Neuron (in vitro differentiated cells): ENCODE measurements around the gene PBX4.
"Not testable (repeated sequence)": the region's sequence is repeated elsewhere in the genome, so short reads cannot be mapped to it uniquely, and the experiment has no call there.

Source experiments
- H2AFZ ChIP-seq: one replicate; pipeline ENCODE4 v1.6.1; 2013; ENCODE audit warnings: low read depth, mild to moderate bottlenecking, inconsistent platforms, low read length, moderate library complexity
- H3K27me3 ChIP-seq: one replicate; pipeline ENCODE4 v1.6.1; 2013; ENCODE audit warnings: low read length; ENCODE audit not compliant: insufficient read depth
- H3K36me3 ChIP-seq: one replicate; pipeline ENCODE4 v1.6.1; 2013; ENCODE audit warnings: low read length; ENCODE audit not compliant: insufficient read depth
- H3K4me1 ChIP-seq: one replicate; pipeline ENCODE4 v1.6.1; 2013; ENCODE audit warnings: low read length; ENCODE audit not compliant: insufficient read depth
- H3K4me3 ChIP-seq: 2 replicates; pipeline ENCODE4 v1.5.1; 2013; ENCODE audit warnings: mild to moderate bottlenecking, low read length, moderate library complexity
- H3K9me3 ChIP-seq: one replicate; pipeline ENCODE4 v1.6.1; 2013; ENCODE audit warnings: low read length

The PBX4 gene

GRCh38 chr19:19602136-19602712 lies 16.3 kb downstream of the PBX4 start:
- Histone ChIP-seq H3K27me3 (no peaks in the 10 kb centered on the region), H3K4me1 (peaks cover 4% of the 10 kb centered on the region), H3K9me3 (no peaks in the 10 kb centered on the region), H2AFZ (no peak overlapping the region), H3K4me3 (no peak overlapping the region), H3K36me3 (peaks cover 9% of the 10 kb centered on the region)

GRCh38 chr19:19600793-19601330 lies 17.6 kb downstream of the PBX4 start:
- H3K4me3 ChIP-seq: no peak overlapping the region
- H2AFZ ChIP-seq: no peak overlapping the region
- H3K9me3 ChIP-seq: no peaks in the 10 kb centered on the region
- H3K4me1 ChIP-seq: peaks cover 4% of the 10 kb centered on the region
- H3K27me3 ChIP-seq: no peaks in the 10 kb centered on the region
- H3K36me3 ChIP-seq: peaks cover 10% of the 10 kb centered on the region

GRCh38 chr19:19598728-19599451 lies 19.6 kb downstream of the PBX4 start:
- not testable (repeated sequence) for H3K4me1 ChIP-seq, H2AFZ ChIP-seq, H3K9me3 ChIP-seq, H3K27me3 ChIP-seq, H3K4me3 ChIP-seq
- H3K36me3 ChIP-seq: peaks cover 15% of the 10 kb centered on the region

GRCh38 chr19:19597809-19598306 lies 20.6 kb downstream of the PBX4 start:
- peaks cover 4% of the 10 kb centered on the region for H3K4me1 ChIP-seq
- H3K27me3 ChIP-seq: no peaks in the 10 kb centered on the region
- H2AFZ ChIP-seq: no peak overlapping the region
- H3K9me3 ChIP-seq: peaks cover 8% of the 10 kb centered on the region
- peaks cover 21% of the 10 kb centered on the region for H3K36me3 ChIP-seq
- no peak overlapping the region for H3K4me3 ChIP-seq

GRCh38 chr19:19595171-19595701 lies 23.3 kb downstream of the PBX4 start:
- H3K9me3 ChIP-seq: peaks cover 8% of the 10 kb centered on the region
- no peak overlapping the region for H2AFZ ChIP-seq
- no peaks in the 10 kb centered on the region for H3K27me3 ChIP-seq
- no peak overlapping the region for H3K4me3 ChIP-seq
- H3K36me3 ChIP-seq: peaks cover 29% of the 10 kb centered on the region
- peaks cover 8% of the 10 kb centered on the region for H3K4me1 ChIP-seq

GRCh38 chr19:19594381-19594780 lies 24.1 kb downstream of the PBX4 start:
- Histone ChIP-seq H3K27me3 (no peaks in the 10 kb centered on the region), H3K36me3 (peaks cover 29% of the 10 kb centered on the region), H3K4me1 (peaks cover 8% of the 10 kb centered on the region), H2AFZ (no peak overlapping the region), H3K9me3 (peaks cover 8% of the 10 kb centered on the region), H3K4me3 (no peak overlapping the region)

- Histone ChIP-seq H3K36me3 (peaks cover 25% of the 10 kb centered on the region), H3K27me3 (no peaks in the 10 kb centered on the region), H3K4me3 (no peak overlapping the region), H3K4me1 (peaks cover 8% of the 10 kb centered on the region), H3K9me3 (peaks cover 8% of the 10 kb centered on the region), H2AFZ (no peak overlapping the region)
Measured at GRCh38 chr19:19592690-19593089, 25.8 kb downstream of the PBX4 start.

GRCh38 chr19:19591133-19591825 lies 27.2 kb downstream of the PBX4 start:
- peaks cover 8% of the 10 kb centered on the region for H3K4me1 ChIP-seq
- H3K36me3 ChIP-seq: peaks cover 19% of the 10 kb centered on the region
- no peak overlapping the region for H2AFZ ChIP-seq
- H3K4me3 ChIP-seq: no peak overlapping the region
- peaks cover 8% of the 10 kb centered on the region for H3K9me3 ChIP-seq
- no peaks in the 10 kb centered on the region for H3K27me3 ChIP-seq

GRCh38 chr19:19588546-19588945 lies 29.9 kb downstream of the PBX4 start:
- H3K4me1 ChIP-seq: peaks cover 8% of the 10 kb centered on the region
- H3K27me3 ChIP-seq: no peaks in the 10 kb centered on the region

GRCh38 chr19:19587771-19588170 lies 30.7 kb downstream of the PBX4 start:
- H3K36me3 ChIP-seq: peaks cover 7% of the 10 kb centered on the region
- H3K27me3 ChIP-seq: no peaks in the 10 kb centered on the region
- H3K9me3 ChIP-seq: no peaks in the 10 kb centered on the region
- H3K4me3 ChIP-seq: no peak overlapping the region
- no peak overlapping the region for H2AFZ ChIP-seq
- H3K4me1 ChIP-seq: peaks cover 8% of the 10 kb centered on the region

More at GRCh38 chr19:19588546-19588945, 29.9 kb downstream of the PBX4 start:
- Histone ChIP-seq H3K4me3 (no peak overlapping the region), H3K36me3 (peaks cover 12% of the 10 kb centered on the region), H2AFZ (no peak overlapping the region), H3K9me3 (peaks cover 4% of the 10 kb centered on the region)

GRCh38 chr19:19584356-19584755 lies 34.1 kb downstream of the PBX4 start:
- no peaks in the 10 kb centered on the region for H3K27me3 ChIP-seq
- H3K36me3 ChIP-seq: no peaks in the 10 kb centered on the region
- H3K4me1 ChIP-seq: no peaks in the 10 kb centered on the region
- no peak overlapping the region for H2AFZ ChIP-seq
- H3K4me3 ChIP-seq: no peak overlapping the region
- no peaks in the 10 kb centered on the region for H3K9me3 ChIP-seq

- H3K27me3 ChIP-seq: no peaks in the 10 kb centered on the region
- no peak overlapping the region for H3K4me3 ChIP-seq
- H2AFZ ChIP-seq: no peak overlapping the region
- H3K4me1 ChIP-seq: no peaks in the 10 kb centered on the region
- H3K9me3 ChIP-seq: no peaks in the 10 kb centered on the region
- H3K36me3 ChIP-seq: no peaks in the 10 kb centered on the region
Measured at GRCh38 chr19:19582471-19582870, 36.0 kb downstream of the PBX4 start.

GRCh38 chr19:19581391-19581790 lies 37.1 kb downstream of the PBX4 start:
- H3K4me1 ChIP-seq: no peaks in the 10 kb centered on the region
- no peak overlapping the region for H2AFZ ChIP-seq
- H3K27me3 ChIP-seq: no peaks in the 10 kb centered on the region
- no peaks in the 10 kb centered on the region for H3K36me3 ChIP-seq
- H3K4me3 ChIP-seq: no peak overlapping the region
- H3K9me3 ChIP-seq: no peaks in the 10 kb centered on the region
